ENCODE results near the gene NRCAM. TPM values are rescaled to one million over a fixed set of nuclear protein-coding genes. Genes with fewer than 3 reads are reported as not detected.

The NRCAM gene
- total RNA-seq, 6 experiments from 2014 or later: 0.27 to 0.51 (median 0.40) TPM

- Mint-ChIP-seq H3K27me3 (ENCODE audit: insufficient read depth) (no peaks in the 10 kb centered on the region; the same call in 1 of the 2 replicates), H3K36me3 (ENCODE audit: low read depth) (no peaks in the 10 kb centered on the region), H3K27ac (peak overlapping the region; percentile 84), H3K4me3 (peak overlapping the region; percentile 34; the same call in 1 of the 2 replicates), H3K4me1 (ENCODE audit: low read depth) (peaks cover 44% of the 10 kb centered on the region), H3K9me3 (no peaks in the 10 kb centered on the region)
- no peak for TF ChIP-seq CTCF (IDR thresholded peaks at IDR 0.05)
- peak; percentile 50 for DNase-seq
Observed at GRCh38 chr7:108103558-108104298, 352.5 kb downstream of the NRCAM start.

GRCh38 chr7:108102671-108103312, 353.4 kb downstream of the NRCAM start:
- TF ChIP-seq CTCF (IDR thresholded peaks at IDR 0.05): no peak
- H3K9me3 Mint-ChIP-seq: no peaks in the 10 kb centered on the region
- no peak overlapping the region for H3K4me3 Mint-ChIP-seq
- peak overlapping the region; percentile 84 for H3K27ac Mint-ChIP-seq
- H3K4me1 Mint-ChIP-seq (ENCODE audit: low read depth): peaks cover 47% of the 10 kb centered on the region
- DNase-seq: no peak
- no peaks in the 10 kb centered on the region; the same call in 1 of the 2 replicates for H3K27me3 Mint-ChIP-seq (ENCODE audit: insufficient read depth)
- no peaks in the 10 kb centered on the region for H3K36me3 Mint-ChIP-seq (ENCODE audit: low read depth)

- Mint-ChIP-seq H3K27ac (no peak overlapping the region), H3K27me3 (ENCODE audit: insufficient read depth) (no peaks in the 10 kb centered on the region; the same call in 1 of the 2 replicates), H3K36me3 (ENCODE audit: low read depth) (no peaks in the 10 kb centered on the region), H3K9me3 (no peaks in the 10 kb centered on the region), H3K4me1 (ENCODE audit: low read depth) (peaks cover 47% of the 10 kb centered on the region), H3K4me3 (no peak overlapping the region)
- no peak for TF ChIP-seq CTCF (IDR thresholded peaks at IDR 0.05)
- DNase-seq: no peak
Observed at GRCh38 chr7:108101759-108102158, 354.5 kb downstream of the NRCAM start.

- Mint-ChIP-seq H3K4me1 (ENCODE audit: low read depth) (peaks cover 63% of the 10 kb centered on the region), H3K9me3 (no peaks in the 10 kb centered on the region), H3K4me3 (no peak overlapping the region), H3K27ac (no peak overlapping the region; the same call in 1 of the 2 replicates), H3K27me3 (ENCODE audit: insufficient read depth) (no peaks in the 10 kb centered on the region; the same call in 1 of the 2 replicates), H3K36me3 (ENCODE audit: low read depth) (no peaks in the 10 kb centered on the region)
- DNase-seq: no peak
- no peak for TF ChIP-seq CTCF (IDR thresholded peaks at IDR 0.05)
Observed at GRCh38 chr7:108099713-108100112, 356.5 kb downstream of the NRCAM start.

GRCh38 chr7:108097703-108098102, 358.5 kb downstream of the NRCAM start:
- peak; percentile 75 for TF ChIP-seq CTCF (IDR thresholded peaks at IDR 0.05)
- H3K36me3 Mint-ChIP-seq (ENCODE audit: low read depth): no peaks in the 10 kb centered on the region
- H3K9me3 Mint-ChIP-seq: no peaks in the 10 kb centered on the region
- H3K4me1 Mint-ChIP-seq (ENCODE audit: low read depth): peaks cover 58% of the 10 kb centered on the region
- no peak overlapping the region for H3K27ac Mint-ChIP-seq
- H3K4me3 Mint-ChIP-seq: no peak overlapping the region
- DNase-seq: no peak
- H3K27me3 Mint-ChIP-seq (ENCODE audit: insufficient read depth): no peaks in the 10 kb centered on the region; the same call in 1 of the 2 replicates

Other genes with a start within 250 kb of the NRCAM start
- gene PNPLA8, start 69.7 kb upstream of the NRCAM start, total RNA-seq (2021; fragmentation: NEBNext Ultra II Directional; extraction: Animal tissue kit (Norgen Biotek cat#: 25700)): 10 to 100 TPM; 16.2 to 18.7 (median 17.8) TPM
- gene THAP5, start 113.3 kb upstream of the NRCAM start, total RNA-seq (2021; fragmentation: NEBNext Ultra II Directional; extraction: Animal tissue kit (Norgen Biotek cat#: 25700)): 10 to 100 TPM; 20.2 to 26.3 (median 24.5) TPM
- gene DNAJB9, start 113.4 kb upstream of the NRCAM start, total RNA-seq (2021; fragmentation: NEBNext Ultra II Directional; extraction: Animal tissue kit (Norgen Biotek cat#: 25700)): 10 to 100 TPM; 12.3 to 21.3 (median 14.0) TPM